ENCODE data around the gene NAALADL2. TPM values are rescaled to one million over a fixed set of nuclear protein-coding genes. Genes with fewer than 3 reads are reported as not detected.

The NAALADL2 gene
- total and polyA plus RNA-seq, 2 donors (not counting 1 experiment from before 2014, with no cell fraction given): not detected

DNA sequence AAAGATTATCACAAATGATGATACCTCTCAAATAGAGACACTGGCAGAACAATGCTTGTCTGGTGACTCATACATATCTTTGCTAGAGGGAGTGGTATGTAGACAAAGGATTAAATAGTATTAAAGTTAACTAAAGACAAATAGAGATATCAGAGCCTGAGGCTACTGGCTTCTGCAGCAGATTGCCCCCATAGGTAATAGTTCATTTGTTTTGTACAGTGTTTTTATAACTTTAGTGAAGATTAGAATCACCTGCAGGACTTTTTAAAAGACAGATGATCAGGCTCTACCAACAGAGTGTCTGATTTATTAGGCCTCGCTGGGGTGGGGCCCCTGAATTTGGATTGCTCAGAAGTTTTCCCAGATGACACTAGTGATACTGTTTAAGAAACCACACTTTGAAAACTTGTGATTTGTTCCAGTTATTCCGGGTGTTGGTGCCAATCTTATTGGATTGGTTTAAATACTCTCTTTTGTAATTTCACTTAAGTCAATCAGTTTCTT, 96.4 kb downstream of the NAALADL2 start:
- ATAC-seq (ENCODE audit: low read depth) (no peak), DNase-seq (no peak)
- Histone ChIP-seq H3K27ac (ENCODE audit: low read length in 2 of 2) (no peak overlapping the region), H3K36me3 (replicated peaks in 1 of 2; ENCODE audit: control extremely low read depth in 1 of 2, control insufficient read depth in 1 of 2, extremely low read depth in 1 of 2, insufficient read depth in 2 of 2, low read length in 1 of 2) (no peaks in the 10 kb centered on the region), H3K79me2 (ENCODE audit: control insufficient read depth, insufficient read depth, low read length) (no peaks in the 10 kb centered on the region), H3K9me3 (ENCODE audit: control extremely low read depth in 1 of 3, control insufficient read depth in 2 of 3, insufficient read depth in 1 of 3, low read length in 2 of 3) (no peaks in the 10 kb centered on the region), H3K27me3 (replicated peaks in 1 of 4; ENCODE audit: control extremely low read depth in 1 of 4, control insufficient read depth in 3 of 4, insufficient read depth in 4 of 4, low read length in 3 of 4) (no peaks in the 10 kb centered on the region), H3K4me3 (ENCODE audit: control extremely low read depth in 1 of 5, extremely low read depth in 1 of 5, insufficient read depth in 1 of 5, low read depth in 2 of 5, low read length in 4 of 5) (no peak overlapping the region), H2AFZ (ENCODE audit: insufficient read depth, low read depth, low read length, poor library complexity, severe bottlenecking) (no peak overlapping the region), H4K20me1 (ENCODE audit: control insufficient read depth, insufficient read depth, low read length, poor library complexity, severe bottlenecking) (no peaks in the 10 kb centered on the region), H3K4me1 (ENCODE audit: control insufficient read depth in 2 of 2, insufficient read depth in 2 of 2, low read length in 2 of 2) (no peaks in the 10 kb centered on the region), H3K4me2 (replicated peaks; ENCODE audit: low read depth, low read length, poor library complexity, severe bottlenecking) (no peak overlapping the region), H3K9ac (ENCODE audit: low read length) (no peak overlapping the region)
- Mint-ChIP-seq H3K27me3 (no peaks in the 10 kb centered on the region), H3K27ac (no peak overlapping the region), H3K4me3 (no peak overlapping the region), H3K9me3 (ENCODE audit: insufficient read depth) (peaks cover 2% of the 10 kb centered on the region), H3K4me1 (no peaks in the 10 kb centered on the region)
- intact Hi-C loops (cut with micrococcal nuclease): no loop called here
- no peak for TF ChIP-seq EZH2 (IDR thresholded peaks at IDR 0.05; ENCODE audit: borderline replicate concordance, insufficient read depth, low read depth, low read length, poor library complexity, severe bottlenecking)
- TF ChIP-seq, protein P1, sequence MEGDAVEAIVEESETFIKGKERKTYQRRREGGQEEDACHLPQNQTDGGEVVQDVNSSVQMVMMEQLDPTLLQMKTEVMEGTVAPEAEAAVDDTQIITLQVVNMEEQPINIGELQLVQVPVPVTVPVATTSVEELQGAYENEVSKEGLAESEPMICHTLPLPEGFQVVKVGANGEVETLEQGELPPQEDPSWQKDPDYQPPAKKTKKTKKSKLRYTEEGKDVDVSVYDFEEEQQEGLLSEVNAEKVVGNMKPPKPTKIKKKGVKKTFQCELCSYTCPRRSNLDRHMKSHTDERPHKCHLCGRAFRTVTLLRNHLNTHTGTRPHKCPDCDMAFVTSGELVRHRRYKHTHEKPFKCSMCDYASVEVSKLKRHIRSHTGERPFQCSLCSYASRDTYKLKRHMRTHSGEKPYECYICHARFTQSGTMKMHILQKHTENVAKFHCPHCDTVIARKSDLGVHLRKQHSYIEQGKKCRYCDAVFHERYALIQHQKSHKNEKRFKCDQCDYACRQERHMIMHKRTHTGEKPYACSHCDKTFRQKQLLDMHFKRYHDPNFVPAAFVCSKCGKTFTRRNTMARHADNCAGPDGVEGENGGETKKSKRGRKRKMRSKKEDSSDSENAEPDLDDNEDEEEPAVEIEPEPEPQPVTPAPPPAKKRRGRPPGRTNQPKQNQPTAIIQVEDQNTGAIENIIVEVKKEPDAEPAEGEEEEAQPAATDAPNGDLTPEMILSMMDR (IDR thresholded peaks at IDR 0.05): no peak
- CTCF ChIA-PET: no interaction called here
- 40% methylated on average over 1 of the region's 2 CpGs for WGBS (ENCODE audit: insufficient coverage)
- POLR2A ChIA-PET: no interaction called here

DNA sequence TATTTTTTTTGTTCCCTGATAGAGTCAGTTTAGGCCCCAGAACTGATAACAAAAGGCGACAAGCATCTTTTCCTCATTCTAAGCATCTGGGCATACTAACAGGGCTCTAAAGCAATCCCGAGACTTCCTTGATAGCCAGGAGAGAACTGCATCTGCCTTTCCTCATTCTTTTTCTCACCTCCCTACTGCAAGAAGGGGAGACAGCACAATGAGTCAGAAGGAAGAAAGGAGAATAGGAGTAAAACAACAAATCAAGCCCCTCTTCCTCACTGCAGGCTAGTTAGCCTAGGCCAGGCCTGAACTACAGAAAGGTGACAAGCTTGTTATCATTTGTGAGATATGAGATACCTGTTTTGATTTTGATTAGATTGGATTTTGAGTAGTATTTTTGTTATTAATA, 97.9 kb downstream of the NAALADL2 start:
- Histone ChIP-seq H3K4me2 (replicated peaks; ENCODE audit: low read depth, low read length, poor library complexity, severe bottlenecking) (no peak overlapping the region), H3K4me1 (ENCODE audit: control insufficient read depth in 2 of 2, insufficient read depth in 2 of 2, low read length in 2 of 2) (no peaks in the 10 kb centered on the region), H3K36me3 (replicated peaks in 1 of 2; ENCODE audit: control extremely low read depth in 1 of 2, control insufficient read depth in 1 of 2, extremely low read depth in 1 of 2, insufficient read depth in 2 of 2, low read length in 1 of 2) (no peaks in the 10 kb centered on the region), H4K20me1 (ENCODE audit: control insufficient read depth, insufficient read depth, low read length, poor library complexity, severe bottlenecking) (no peaks in the 10 kb centered on the region), H3K9ac (ENCODE audit: low read length) (no peak overlapping the region), H3K27ac (ENCODE audit: low read length in 2 of 2) (no peak overlapping the region), H3K4me3 (ENCODE audit: control extremely low read depth in 1 of 5, extremely low read depth in 1 of 5, insufficient read depth in 1 of 5, low read depth in 2 of 5, low read length in 4 of 5) (no peak overlapping the region), H3K27me3 (replicated peaks in 1 of 4; ENCODE audit: control extremely low read depth in 1 of 4, control insufficient read depth in 3 of 4, insufficient read depth in 4 of 4, low read length in 3 of 4) (no peaks in the 10 kb centered on the region), H3K9me3 (ENCODE audit: control extremely low read depth in 1 of 3, control insufficient read depth in 2 of 3, insufficient read depth in 1 of 3, low read length in 2 of 3) (no peaks in the 10 kb centered on the region), H2AFZ (ENCODE audit: insufficient read depth, low read depth, low read length, poor library complexity, severe bottlenecking) (no peak overlapping the region), H3K79me2 (ENCODE audit: control insufficient read depth, insufficient read depth, low read length) (no peaks in the 10 kb centered on the region)
- WGBS (ENCODE audit: insufficient coverage): 100% methylated on average over 1 of the region's 2 CpGs
- TF ChIP-seq, protein P1 (IDR thresholded peaks at IDR 0.05): no peak
- no peak for TF ChIP-seq EZH2 (IDR thresholded peaks at IDR 0.05; ENCODE audit: borderline replicate concordance, insufficient read depth, low read depth, low read length, poor library complexity, severe bottlenecking)
- no peak for ATAC-seq (ENCODE audit: low read depth)
- no peaks in the 10 kb centered on the region for H3K9me3 Mint-ChIP-seq (ENCODE audit: insufficient read depth)
- no peak overlapping the region for H3K27ac Mint-ChIP-seq
- H3K4me1 Mint-ChIP-seq: no peaks in the 10 kb centered on the region
- no peak for DNase-seq
- no peak overlapping the region for H3K4me3 Mint-ChIP-seq
- ChIA-PET CTCF (no interaction called here), POLR2A (no interaction called here)
- intact Hi-C loops (cut with micrococcal nuclease): no loop called here
- no peaks in the 10 kb centered on the region for H3K27me3 Mint-ChIP-seq

All from B cell (primary cell).